ENCODE results near the gene SCTR.

- TF ChIP-seq POLR2A (IDR thresholded peaks at IDR 0.05; ENCODE audit: extremely low read depth, insufficient read length): no peak
- TF ChIP-seq, protein P1, sequence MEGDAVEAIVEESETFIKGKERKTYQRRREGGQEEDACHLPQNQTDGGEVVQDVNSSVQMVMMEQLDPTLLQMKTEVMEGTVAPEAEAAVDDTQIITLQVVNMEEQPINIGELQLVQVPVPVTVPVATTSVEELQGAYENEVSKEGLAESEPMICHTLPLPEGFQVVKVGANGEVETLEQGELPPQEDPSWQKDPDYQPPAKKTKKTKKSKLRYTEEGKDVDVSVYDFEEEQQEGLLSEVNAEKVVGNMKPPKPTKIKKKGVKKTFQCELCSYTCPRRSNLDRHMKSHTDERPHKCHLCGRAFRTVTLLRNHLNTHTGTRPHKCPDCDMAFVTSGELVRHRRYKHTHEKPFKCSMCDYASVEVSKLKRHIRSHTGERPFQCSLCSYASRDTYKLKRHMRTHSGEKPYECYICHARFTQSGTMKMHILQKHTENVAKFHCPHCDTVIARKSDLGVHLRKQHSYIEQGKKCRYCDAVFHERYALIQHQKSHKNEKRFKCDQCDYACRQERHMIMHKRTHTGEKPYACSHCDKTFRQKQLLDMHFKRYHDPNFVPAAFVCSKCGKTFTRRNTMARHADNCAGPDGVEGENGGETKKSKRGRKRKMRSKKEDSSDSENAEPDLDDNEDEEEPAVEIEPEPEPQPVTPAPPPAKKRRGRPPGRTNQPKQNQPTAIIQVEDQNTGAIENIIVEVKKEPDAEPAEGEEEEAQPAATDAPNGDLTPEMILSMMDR (IDR thresholded peaks at IDR 0.05; ENCODE audit: low read depth, low read length): no peak
- TF ChIP-seq, protein P2, sequence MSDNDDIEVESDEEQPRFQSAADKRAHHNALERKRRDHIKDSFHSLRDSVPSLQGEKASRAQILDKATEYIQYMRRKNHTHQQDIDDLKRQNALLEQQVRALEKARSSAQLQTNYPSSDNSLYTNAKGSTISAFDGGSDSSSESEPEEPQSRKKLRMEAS (IDR thresholded peaks at IDR 0.05; ENCODE audit: low read depth, low read length): no peak
These were observed 43.6 kb downstream of the SCTR start for GRCh38 chr2:119480718-119481142.
